ENCODE measurements around the gene SH3D19. TPM values are rescaled to one million over a fixed set of nuclear protein-coding genes. Genes with fewer than 3 reads are reported as not detected.

The SH3D19 gene
- total and polyA plus RNA-seq, 2 of the 4 experiments (the other 2 are of a cell fraction), result 14.4 to 27.2 TPM

- ATAC-seq (ENCODE audit: low read depth), result no peak
These were observed 32.9 kb upstream of the SH3D19 start for GRCh38 chr4:151358266-151358665.

More at GRCh38 chr4:151358266-151358665, 32.9 kb upstream of the SH3D19 start:
- POLR2A ChIA-PET (ENCODE audit: unreplicated experiment), result no interaction called here
- no peak overlapping the region for H3K4me3 ChIP-seq (ENCODE audit: insufficient read depth, low read depth, low read length)
- no peak overlapping the region for H2AK9ac ChIP-seq (replicated peaks; ENCODE audit: low read depth, low read length, poor library complexity)
- H3K27me3 ChIP-seq (ENCODE audit: control insufficient read depth, insufficient read depth, low read length), result peaks cover 6% of the 10 kb centered on the region; the same call in 1 of the 2 replicates
- dilution Hi-C loops (cut with HindIII; ENCODE audit: low sequenced_read_pairs, unreplicated experiment) (no loop called here), in situ Hi-C loops (cut with MboI; ENCODE audit: low sequenced_read_pairs) (loop anchor here (10.0 kb wide), 1 partner anchor 233 kb away; no protein-coding TSS in a partner anchor), intact Hi-C loops (cut with micrococcal nuclease) (no loop called here)
- no peak overlapping the region for H2BK15ac ChIP-seq (ENCODE audit: low read depth, low read length)
- no peak overlapping the region for H4K8ac ChIP-seq (ENCODE audit: low read depth in 2 of 2, low read length in 2 of 2)
- no TSS peak for BruUV-seq (replicated peaks)
- H3K23ac ChIP-seq (ENCODE audit: low read depth, low read length), result no peak overlapping the region
- no peak overlapping the region for H4K91ac ChIP-seq (ENCODE audit: insufficient read depth, low read depth, low read length)
- WGBS, 2 experiments (ENCODE audit: extremely low coverage in 2 of 2, insufficient read length in 1 of 2), result no CpG with 5 or more reads among the region's 3 CpGs
- no peak overlapping the region for H3K9ac ChIP-seq (ENCODE audit: low read depth, low read length)
- H3K79me1 ChIP-seq (ENCODE audit: low read depth in 1 of 2, low read length in 2 of 2), result no peaks in the 10 kb centered on the region
- DNase-seq, result no peak
- H4K5ac ChIP-seq (ENCODE audit: low read depth, low read length), result no peak overlapping the region
- H2AFZ ChIP-seq (replicated peaks; ENCODE audit: low read length, poor library complexity), result no peak overlapping the region
- H3K18ac ChIP-seq (ENCODE audit: low read depth, low read length), result no peak overlapping the region
- no peaks in the 10 kb centered on the region for H3K9me3 ChIP-seq (ENCODE audit: control insufficient read depth, insufficient read depth, low read length)
- no peaks in the 10 kb centered on the region for H3K4me1 ChIP-seq (ENCODE audit: control insufficient read depth, insufficient read depth, low read length)
- no peak overlapping the region for H3K14ac ChIP-seq (replicated peaks; ENCODE audit: low read depth, low read length)
- no peak for TF ChIP-seq FOS (IDR thresholded peaks at IDR 0.05; ENCODE audit: low read depth, low read length)
- no peak for TF ChIP-seq CTCF (conservative IDR thresholded peaks at IDR 0.05; ENCODE audit: low read depth, low read length)
- no peak for TF ChIP-seq SMC3 (IDR thresholded peaks at IDR 0.05; ENCODE audit: low read depth, low read length)
- TF ChIP-seq MAZ (IDR thresholded peaks at IDR 0.05; ENCODE audit: borderline replicate concordance, low read depth, low read length), result no peak
- TF ChIP-seq ELK1 (IDR thresholded peaks at IDR 0.05; ENCODE audit: borderline replicate concordance, low read depth, low read length), result no peak
- no peak for TF ChIP-seq MAFK (IDR thresholded peaks at IDR 0.05; ENCODE audit: low read depth, low read length)
- no peak for TF ChIP-seq CHD1 (IDR thresholded peaks at IDR 0.05; ENCODE audit: low read depth, low read length)
- no peak for TF ChIP-seq NFE2L2 (IDR thresholded peaks at IDR 0.05; ENCODE audit: low read depth, low read length)
- TF ChIP-seq RAD21 (IDR thresholded peaks at IDR 0.05; ENCODE audit: low read length), result no peak
- H2BK5ac ChIP-seq (ENCODE audit: low read depth, low read length, poor library complexity, severe bottlenecking), result no peak overlapping the region
- no peaks in the 10 kb centered on the region for H3K36me3 ChIP-seq (ENCODE audit: control insufficient read depth, insufficient read depth, low read length)
- no peak overlapping the region for H2BK120ac ChIP-seq (ENCODE audit: low read depth, low read length)
- H3K27ac ChIP-seq (ENCODE audit: insufficient read depth, low read length), result no peak overlapping the region
- no peak overlapping the region for H3K4ac ChIP-seq (ENCODE audit: low read depth, low read length)
- no peak overlapping the region for H2AK5ac ChIP-seq (ENCODE audit: low read depth, low read length)
- CTCF ChIA-PET, result no interaction called here
- no peaks in the 10 kb centered on the region for H4K20me1 ChIP-seq (ENCODE audit: insufficient read depth, low read length)
- H2BK20ac ChIP-seq (ENCODE audit: low read depth, low read length), result no peak overlapping the region
- no peak overlapping the region for H3K4me2 ChIP-seq (ENCODE audit: low read depth, low read length)
- no peak overlapping the region for H3K56ac ChIP-seq (ENCODE audit: extremely low read depth, insufficient read depth, low read length)
- H3K9me1 ChIP-seq (ENCODE audit: insufficient read depth, low read length), result no peaks in the 10 kb centered on the region
